ENCODE data around the gene SMIM43. TPM values are rescaled to one million over a fixed set of nuclear protein-coding genes. Genes with fewer than 3 reads are reported as not detected.

Gene SMIM43
- total RNA-seq, 2 donors from 2014 or later, result 0.21 TPM; not detected in 1

DNA sequence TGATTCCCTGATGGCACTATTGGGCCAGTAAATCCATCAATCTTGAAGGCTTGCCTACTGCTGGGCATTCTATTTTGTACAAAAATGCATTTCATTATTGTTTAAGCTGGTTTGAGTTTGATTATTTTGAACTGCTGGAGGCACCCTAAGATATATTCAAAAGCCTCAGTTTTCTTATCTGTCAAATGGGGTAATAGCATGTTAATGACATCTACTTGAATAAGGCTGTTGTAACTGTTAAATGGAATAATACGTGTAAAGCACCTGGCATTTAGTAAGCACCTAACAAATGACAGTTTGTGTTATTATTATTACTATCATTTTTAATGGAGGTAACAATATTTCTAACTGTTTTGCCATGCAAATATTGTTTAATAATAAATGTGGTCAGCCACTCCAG lies 6.9 kb upstream of the SMIM43 start:
- H3K4me1 ChIP-seq, result no peaks in the 10 kb centered on the region
- no peaks in the 10 kb centered on the region for H3K27me3 ChIP-seq
- H3K27ac ChIP-seq, result no peak overlapping the region
- TF ChIP-seq, protein P1, sequence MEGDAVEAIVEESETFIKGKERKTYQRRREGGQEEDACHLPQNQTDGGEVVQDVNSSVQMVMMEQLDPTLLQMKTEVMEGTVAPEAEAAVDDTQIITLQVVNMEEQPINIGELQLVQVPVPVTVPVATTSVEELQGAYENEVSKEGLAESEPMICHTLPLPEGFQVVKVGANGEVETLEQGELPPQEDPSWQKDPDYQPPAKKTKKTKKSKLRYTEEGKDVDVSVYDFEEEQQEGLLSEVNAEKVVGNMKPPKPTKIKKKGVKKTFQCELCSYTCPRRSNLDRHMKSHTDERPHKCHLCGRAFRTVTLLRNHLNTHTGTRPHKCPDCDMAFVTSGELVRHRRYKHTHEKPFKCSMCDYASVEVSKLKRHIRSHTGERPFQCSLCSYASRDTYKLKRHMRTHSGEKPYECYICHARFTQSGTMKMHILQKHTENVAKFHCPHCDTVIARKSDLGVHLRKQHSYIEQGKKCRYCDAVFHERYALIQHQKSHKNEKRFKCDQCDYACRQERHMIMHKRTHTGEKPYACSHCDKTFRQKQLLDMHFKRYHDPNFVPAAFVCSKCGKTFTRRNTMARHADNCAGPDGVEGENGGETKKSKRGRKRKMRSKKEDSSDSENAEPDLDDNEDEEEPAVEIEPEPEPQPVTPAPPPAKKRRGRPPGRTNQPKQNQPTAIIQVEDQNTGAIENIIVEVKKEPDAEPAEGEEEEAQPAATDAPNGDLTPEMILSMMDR (IDR thresholded peaks at IDR 0.05), result no peak
- no peak for DNase-seq
- H3K36me3 ChIP-seq, result no peaks in the 10 kb centered on the region
- H3K9ac ChIP-seq (ENCODE audit: low read depth in 2 of 2, low read length in 2 of 2), result no peak overlapping the region
- no peaks in the 10 kb centered on the region for H3K9me3 ChIP-seq
- intact Hi-C loops (cut with DNase I), result no loop called here
- no peak overlapping the region for H3K4me3 ChIP-seq

DNA sequence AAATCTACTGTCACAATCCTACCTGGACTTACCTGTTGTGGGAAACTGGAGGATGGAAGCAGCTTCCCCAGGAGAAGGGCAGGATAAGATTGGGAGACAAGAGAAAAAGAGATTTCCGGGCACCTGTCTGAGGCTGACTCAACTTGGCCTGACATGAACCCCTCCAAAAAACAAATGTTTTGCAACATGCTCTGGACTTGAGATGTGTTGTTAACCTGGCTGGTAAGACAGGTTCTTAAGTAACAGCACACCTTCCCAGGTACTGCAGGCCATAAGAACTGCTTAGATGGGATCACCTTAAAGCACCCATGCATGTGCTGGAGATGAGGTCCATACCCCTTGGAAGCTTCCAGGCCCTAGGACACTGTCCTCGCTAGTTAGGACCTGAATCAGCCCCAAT lies 4.4 kb upstream of the SMIM43 start:
- Histone ChIP-seq H3K9ac (ENCODE audit: low read depth in 2 of 2, low read length in 2 of 2) (no peak overlapping the region), H3K4me3 (no peak overlapping the region), H3K9me3 (no peaks in the 10 kb centered on the region), H3K27me3 (peaks cover 9% of the 10 kb centered on the region), H3K4me1 (no peaks in the 10 kb centered on the region), H3K36me3 (no peaks in the 10 kb centered on the region), H3K27ac (no peak overlapping the region)
- TF ChIP-seq, protein P1 (IDR thresholded peaks at IDR 0.05), result no peak
- intact Hi-C loops (cut with DNase I), result no loop called here
- no peak for DNase-seq

DNA sequence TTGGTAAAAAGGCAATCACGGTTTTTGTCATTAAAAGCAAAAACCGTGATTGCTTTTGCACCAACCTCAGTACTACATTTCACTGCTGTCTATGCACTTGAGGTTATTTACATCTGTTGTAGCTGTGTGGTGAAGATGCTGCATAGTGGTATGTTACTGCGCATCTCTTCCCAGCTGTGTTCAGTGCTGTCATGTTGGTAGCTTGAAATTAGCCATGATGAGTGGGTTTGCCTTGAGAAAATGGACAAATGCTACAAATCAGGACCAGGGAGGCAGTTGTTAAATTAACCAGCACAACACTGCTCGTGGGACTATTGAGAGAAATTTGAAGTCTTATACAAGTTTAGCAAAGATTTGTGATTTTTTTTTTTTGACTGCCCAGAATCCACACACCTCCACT lies 2.2 kb upstream of the SMIM43 start:
- TF ChIP-seq, protein P1 (IDR thresholded peaks at IDR 0.05), result no peak
- Histone ChIP-seq H3K4me3 (no peak overlapping the region), H3K9ac (ENCODE audit: low read depth in 2 of 2, low read length in 2 of 2) (no peak overlapping the region), H3K36me3 (no peaks in the 10 kb centered on the region), H3K4me1 (no peaks in the 10 kb centered on the region), H3K27ac (no peak overlapping the region), H3K27me3 (peaks cover 11% of the 10 kb centered on the region), H3K9me3 (no peaks in the 10 kb centered on the region)
- intact Hi-C loops (cut with DNase I), result no loop called here
- DNase-seq, result no peak

DNA sequence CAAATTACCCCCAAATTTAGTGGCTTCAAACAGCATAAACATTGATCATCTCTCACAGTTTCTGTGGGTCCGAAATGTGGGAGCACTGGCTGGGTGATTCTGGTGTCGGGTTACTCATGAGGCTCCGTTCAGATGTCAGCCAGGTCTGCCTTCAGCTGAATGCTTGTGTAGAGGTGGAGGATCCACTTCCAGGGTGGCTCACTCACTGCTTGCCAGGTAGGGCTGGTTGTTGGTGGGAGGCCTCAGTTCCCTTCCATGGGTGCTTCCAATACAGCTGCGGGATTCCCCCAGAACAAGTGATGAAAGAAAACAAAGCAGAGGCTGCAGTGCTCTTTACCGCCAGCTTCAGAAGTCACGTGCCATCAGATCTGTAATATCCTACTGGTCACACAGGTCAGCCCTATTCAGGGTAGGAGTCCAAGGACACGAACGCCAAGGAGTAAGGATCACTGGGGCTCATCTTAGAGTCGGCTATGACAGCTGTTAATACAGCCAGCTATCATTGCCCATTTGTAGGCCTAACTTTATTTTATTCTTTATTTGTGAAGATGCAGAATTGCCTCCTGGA lies 1.1 kb upstream of the SMIM43 start:
- intact Hi-C loops (cut with DNase I), result no loop called here
- H3K4me1 ChIP-seq, result no peaks in the 10 kb centered on the region
- DNase-seq, result no peak
- H3K9me3 ChIP-seq, result no peaks in the 10 kb centered on the region
- H3K27ac ChIP-seq, result no peak overlapping the region
- peaks cover 11% of the 10 kb centered on the region for H3K27me3 ChIP-seq
- H3K36me3 ChIP-seq, result no peaks in the 10 kb centered on the region
- H3K9ac ChIP-seq (ENCODE audit: low read depth in 2 of 2, low read length in 2 of 2), result no peak overlapping the region
- TF ChIP-seq, protein P1 (IDR thresholded peaks at IDR 0.05), result no peak
- no peak overlapping the region for H3K4me3 ChIP-seq

DNA sequence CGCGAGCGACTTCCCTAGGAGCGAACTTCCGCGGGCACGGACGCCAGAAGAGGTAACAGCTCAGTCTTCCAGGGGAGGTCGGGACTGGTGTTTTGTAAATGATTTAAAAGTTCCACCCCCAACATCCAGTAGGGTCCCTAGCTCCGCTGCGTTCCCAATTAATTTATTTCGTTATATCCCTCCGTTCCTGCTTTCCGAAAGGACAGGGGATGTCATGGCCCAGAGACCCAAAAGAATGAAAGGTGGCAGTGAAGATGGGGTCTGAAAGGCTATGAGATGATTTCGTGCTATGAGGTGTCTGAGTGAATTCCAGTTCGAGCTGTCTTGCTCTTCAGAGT lies 373 bp upstream of the SMIM43 start:
- H3K36me3 ChIP-seq, result no peaks in the 10 kb centered on the region
- no peak overlapping the region for H3K27ac ChIP-seq
- peaks cover 11% of the 10 kb centered on the region for H3K27me3 ChIP-seq
- H3K9me3 ChIP-seq, result no peaks in the 10 kb centered on the region
- DNase-seq, result no peak
- H3K4me1 ChIP-seq, result no peaks in the 10 kb centered on the region
- H3K9ac ChIP-seq (ENCODE audit: low read depth in 2 of 2, low read length in 2 of 2), result no peak overlapping the region
- intact Hi-C loops (cut with DNase I), result no loop called here
- no peak overlapping the region for H3K4me3 ChIP-seq
- TF ChIP-seq, protein P1 (IDR thresholded peaks at IDR 0.05), result no peak
